Measurements from ENCODE around the gene SPRYD4.

The SPRYD4 gene

DNA sequence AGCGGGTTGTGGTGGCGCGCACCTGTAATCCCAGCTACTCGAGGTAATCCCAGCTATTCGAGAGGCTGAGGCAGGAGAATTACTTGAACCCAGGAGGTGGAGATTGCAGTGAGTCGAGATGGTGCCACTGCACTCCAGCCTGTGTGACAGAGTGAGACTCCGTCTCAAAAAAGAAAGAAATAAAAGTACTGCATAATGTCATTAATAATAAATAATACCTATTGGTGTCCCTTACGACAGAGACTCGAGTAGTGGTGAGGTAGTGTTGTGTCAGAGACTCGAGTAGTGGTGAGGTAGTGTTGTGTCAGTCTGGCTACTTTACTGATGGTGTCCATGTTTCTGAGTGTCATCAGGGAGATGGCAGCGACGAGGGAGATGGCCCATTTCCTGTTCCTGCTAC lies 18.3 kb downstream of the SPRYD4 start:
- Histone ChIP-seq H3F3A (ENCODE audit: low read depth) (no peaks in the 10 kb centered on the region), H3K9me3 (ENCODE audit: insufficient read depth, low read depth, low read length) (no peaks in the 10 kb centered on the region), H2AFZ (ENCODE audit: low read length) (no peak overlapping the region), H3K79me2 (ENCODE audit: insufficient read depth, low read length) (no peaks in the 10 kb centered on the region), H3K27me3 (ENCODE audit: insufficient read depth, low read length, poor library complexity, severe bottlenecking) (no peaks in the 10 kb centered on the region), H3K9ac (ENCODE audit: low read depth, low read length, poor library complexity, severe bottlenecking) (no peak overlapping the region), H3K4me1 (ENCODE audit: insufficient read depth, low read length, poor library complexity, severe bottlenecking) (no peaks in the 10 kb centered on the region), H3K4me2 (ENCODE audit: low read depth, low read length, poor library complexity, severe bottlenecking) (no peak overlapping the region), H4K20me1 (ENCODE audit: insufficient read depth, low read length, poor library complexity, severe bottlenecking) (no peaks in the 10 kb centered on the region), H3K36me3 (ENCODE audit: insufficient read depth, low read length) (no peaks in the 10 kb centered on the region), H3K4me3 (ENCODE audit: low read length, poor library complexity, severe bottlenecking) (no peak overlapping the region), H3K9me2 (replicated peaks; ENCODE audit: low read depth, low read length) (no peaks in the 10 kb centered on the region)
- TF ChIP-seq, protein P1, sequence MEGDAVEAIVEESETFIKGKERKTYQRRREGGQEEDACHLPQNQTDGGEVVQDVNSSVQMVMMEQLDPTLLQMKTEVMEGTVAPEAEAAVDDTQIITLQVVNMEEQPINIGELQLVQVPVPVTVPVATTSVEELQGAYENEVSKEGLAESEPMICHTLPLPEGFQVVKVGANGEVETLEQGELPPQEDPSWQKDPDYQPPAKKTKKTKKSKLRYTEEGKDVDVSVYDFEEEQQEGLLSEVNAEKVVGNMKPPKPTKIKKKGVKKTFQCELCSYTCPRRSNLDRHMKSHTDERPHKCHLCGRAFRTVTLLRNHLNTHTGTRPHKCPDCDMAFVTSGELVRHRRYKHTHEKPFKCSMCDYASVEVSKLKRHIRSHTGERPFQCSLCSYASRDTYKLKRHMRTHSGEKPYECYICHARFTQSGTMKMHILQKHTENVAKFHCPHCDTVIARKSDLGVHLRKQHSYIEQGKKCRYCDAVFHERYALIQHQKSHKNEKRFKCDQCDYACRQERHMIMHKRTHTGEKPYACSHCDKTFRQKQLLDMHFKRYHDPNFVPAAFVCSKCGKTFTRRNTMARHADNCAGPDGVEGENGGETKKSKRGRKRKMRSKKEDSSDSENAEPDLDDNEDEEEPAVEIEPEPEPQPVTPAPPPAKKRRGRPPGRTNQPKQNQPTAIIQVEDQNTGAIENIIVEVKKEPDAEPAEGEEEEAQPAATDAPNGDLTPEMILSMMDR (conservative IDR thresholded peaks at IDR 0.05; ENCODE audit: low read length) = no peak
- no peak for TF ChIP-seq EZH2phosphoT487 (IDR thresholded peaks at IDR 0.05; ENCODE audit: borderline replicate concordance)

DNA sequence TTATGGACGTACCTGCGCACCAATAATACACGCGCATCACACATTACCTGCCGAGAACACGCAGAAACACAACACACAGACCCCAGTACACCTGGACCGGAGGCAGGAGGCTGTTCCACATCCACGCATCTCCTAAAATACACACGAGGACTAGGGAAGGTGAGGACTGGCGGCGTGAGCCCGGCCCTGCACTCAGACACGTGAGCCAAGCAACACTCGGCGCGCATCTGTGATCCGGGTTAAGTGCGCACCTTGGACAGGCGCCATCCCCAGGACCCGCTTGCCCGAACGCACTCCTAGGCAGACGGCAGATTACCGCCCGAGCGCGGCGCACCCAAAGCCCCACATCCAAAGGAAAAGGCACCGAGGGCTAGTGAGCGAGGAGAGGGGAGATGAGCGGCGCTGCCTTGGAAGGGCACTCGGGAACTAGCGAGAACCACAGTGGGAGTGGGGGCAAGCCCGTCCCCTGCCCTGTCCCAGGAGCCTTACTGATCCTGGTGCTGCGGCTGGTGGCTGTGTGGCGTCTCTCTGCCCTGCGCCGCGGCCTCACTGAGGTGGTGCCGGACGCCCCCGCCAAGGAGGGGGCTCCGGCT lies 19.2 kb downstream of the SPRYD4 start:
- H3K9ac ChIP-seq (ENCODE audit: low read depth, low read length, poor library complexity, severe bottlenecking) = no peak overlapping the region
- no peaks in the 10 kb centered on the region for H3K9me3 ChIP-seq (ENCODE audit: insufficient read depth, low read depth, low read length)
- H3K36me3 ChIP-seq (ENCODE audit: insufficient read depth, low read length) = no peaks in the 10 kb centered on the region
- H3K4me1 ChIP-seq (ENCODE audit: insufficient read depth, low read length, poor library complexity, severe bottlenecking) = no peaks in the 10 kb centered on the region
- no peaks in the 10 kb centered on the region for H4K20me1 ChIP-seq (ENCODE audit: insufficient read depth, low read length, poor library complexity, severe bottlenecking)
- no peak overlapping the region for H3K4me2 ChIP-seq (ENCODE audit: low read depth, low read length, poor library complexity, severe bottlenecking)
- no peak overlapping the region for H2AFZ ChIP-seq (ENCODE audit: low read length)
- no peak for TF ChIP-seq EZH2phosphoT487 (IDR thresholded peaks at IDR 0.05; ENCODE audit: borderline replicate concordance)
- TF ChIP-seq, protein P1 (conservative IDR thresholded peaks at IDR 0.05; ENCODE audit: low read length) = no peak
- H3K9me2 ChIP-seq (replicated peaks; ENCODE audit: low read depth, low read length) = no peaks in the 10 kb centered on the region
- no peaks in the 10 kb centered on the region for H3K79me2 ChIP-seq (ENCODE audit: insufficient read depth, low read length)
- H3K27me3 ChIP-seq (ENCODE audit: insufficient read depth, low read length, poor library complexity, severe bottlenecking) = no peaks in the 10 kb centered on the region
- no peak overlapping the region for H3K4me3 ChIP-seq (ENCODE audit: low read length, poor library complexity, severe bottlenecking)
- H3F3A ChIP-seq (ENCODE audit: low read depth) = no peaks in the 10 kb centered on the region

DNA sequence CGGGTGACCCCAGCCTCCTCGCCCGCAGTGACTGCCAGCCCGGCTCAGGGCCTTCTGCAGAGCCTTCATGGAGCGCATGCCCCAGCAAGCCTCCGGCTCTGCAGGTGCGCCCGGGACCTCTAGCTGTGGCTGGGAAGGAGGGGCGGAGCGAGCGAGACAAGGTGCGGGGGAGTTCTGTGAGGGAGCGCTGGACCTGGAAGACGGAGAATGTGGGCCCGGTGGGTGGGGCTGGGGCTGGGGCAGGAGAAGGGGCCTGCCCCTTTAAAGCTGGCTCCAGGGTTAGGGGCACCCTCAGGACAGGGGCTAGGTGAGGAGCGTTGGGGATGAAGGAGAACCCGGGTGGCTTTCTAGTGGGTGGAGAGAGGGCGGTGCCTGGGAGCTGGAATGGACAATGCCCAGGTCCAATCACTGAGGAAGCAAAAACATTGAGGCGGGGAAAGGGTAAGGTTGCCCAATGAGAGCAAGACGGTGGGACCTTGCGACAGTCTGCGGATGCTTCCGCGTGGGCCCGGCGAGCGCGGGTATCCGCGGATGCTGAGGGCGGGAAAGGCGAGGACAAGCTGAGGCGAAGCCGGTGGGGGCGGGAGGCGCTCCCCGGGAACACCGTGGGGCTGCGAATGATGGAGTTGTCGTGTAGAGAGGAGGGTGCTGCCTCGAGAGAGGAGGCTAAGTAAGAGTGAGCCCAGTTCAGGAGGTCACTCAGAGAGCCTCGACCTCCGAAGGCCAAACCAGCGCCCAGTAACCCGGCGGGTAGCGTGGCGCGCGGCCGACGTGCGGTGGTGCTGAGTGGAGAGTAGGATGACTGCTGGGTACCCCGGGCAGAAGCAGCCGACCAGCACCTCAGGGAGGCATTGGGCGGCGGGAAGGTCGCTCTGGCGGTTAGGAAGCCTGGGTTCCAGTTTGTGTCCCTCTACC lies 19.9 kb downstream of the SPRYD4 start, which contains the start of gene GLS2:
GLS2 (minus strand) TSS at position 121 of the 915 bp plus-strand sequence; CDS start at position 78, 43 bp downstream.
- Histone ChIP-seq H3K36me3 (ENCODE audit: insufficient read depth, low read length) (no peaks in the 10 kb centered on the region), H3K9me2 (replicated peaks; ENCODE audit: low read depth, low read length) (no peaks in the 10 kb centered on the region), H3F3A (ENCODE audit: low read depth) (no peaks in the 10 kb centered on the region), H4K20me1 (ENCODE audit: insufficient read depth, low read length, poor library complexity, severe bottlenecking) (no peaks in the 10 kb centered on the region), H3K4me3 (ENCODE audit: low read length, poor library complexity, severe bottlenecking) (no peak within 1 kb of the TSS), H3K9ac (ENCODE audit: low read depth, low read length, poor library complexity, severe bottlenecking) (no peak within 1 kb of the TSS), H3K9me3 (ENCODE audit: insufficient read depth, low read depth, low read length) (no peaks in the 10 kb centered on the region), H3K27me3 (ENCODE audit: insufficient read depth, low read length, poor library complexity, severe bottlenecking) (no peaks in the 10 kb centered on the region), H3K4me2 (ENCODE audit: low read depth, low read length, poor library complexity, severe bottlenecking) (no peak within 1 kb of the TSS), H3K79me2 (ENCODE audit: insufficient read depth, low read length) (no peaks in the 10 kb centered on the region), H3K4me1 (ENCODE audit: insufficient read depth, low read length, poor library complexity, severe bottlenecking) (no peaks in the 10 kb centered on the region), H2AFZ (ENCODE audit: low read length) (no peak within 1 kb of the TSS)
- TF ChIP-seq, protein P1 (conservative IDR thresholded peaks at IDR 0.05; ENCODE audit: low read length) = no peak
- no peak for TF ChIP-seq EZH2phosphoT487 (IDR thresholded peaks at IDR 0.05; ENCODE audit: borderline replicate concordance)

Data from Loucy (cell line).